SU-DHL-6 (cell line): ENCODE data around the gene VWA1.

Experiments used
- CTCF ChIP-seq: fragments of 200-600 bp; sonication (generic); IDR thresholded peaks from one replicate; pipeline ENCODE4 v1.5.1; 2017; ENCODE audit warnings: antibody characterized with exemption, mild to moderate bottlenecking, low read length, moderate library complexity; ENCODE audit not compliant: insufficient read depth, poor library complexity, severe bottlenecking
- EZH2phosphoT487 ChIP-seq: fragments of 200-600 bp; sonication (generic), shearing (Covaris generic); conservative IDR thresholded peaks from 2 replicates; pipeline ENCODE4 v1.6.1; 2018; ENCODE audit warnings: mild to moderate bottlenecking, antibody characterized with exemption, low read length, moderate library complexity, mixed read lengths

- TF ChIP-seq EZH2phosphoT487 (no peak), CTCF (peak; percentile 46)
These were observed 33.2 kb upstream of the VWA1 start for GRCh38 chr1:1402072-1402900.
